Stimulated activated CD4-positive, alpha-beta T cell treated with anti-CD3 and anti-CD28 coated beads, Interleukin-1b, Interleukin-23, amount 100 ng/mL, for 4 hours (primary cell): ENCODE data around the gene OLIG3.

ENCODE experiments used
- DNase-seq, 2 donors: peaks; one replicate each; pipeline ENCODE4 v3.0.0-alpha.2; 2020; ENCODE audit warnings: low read depth in 2 of 2

The OLIG3 gene

DNA sequence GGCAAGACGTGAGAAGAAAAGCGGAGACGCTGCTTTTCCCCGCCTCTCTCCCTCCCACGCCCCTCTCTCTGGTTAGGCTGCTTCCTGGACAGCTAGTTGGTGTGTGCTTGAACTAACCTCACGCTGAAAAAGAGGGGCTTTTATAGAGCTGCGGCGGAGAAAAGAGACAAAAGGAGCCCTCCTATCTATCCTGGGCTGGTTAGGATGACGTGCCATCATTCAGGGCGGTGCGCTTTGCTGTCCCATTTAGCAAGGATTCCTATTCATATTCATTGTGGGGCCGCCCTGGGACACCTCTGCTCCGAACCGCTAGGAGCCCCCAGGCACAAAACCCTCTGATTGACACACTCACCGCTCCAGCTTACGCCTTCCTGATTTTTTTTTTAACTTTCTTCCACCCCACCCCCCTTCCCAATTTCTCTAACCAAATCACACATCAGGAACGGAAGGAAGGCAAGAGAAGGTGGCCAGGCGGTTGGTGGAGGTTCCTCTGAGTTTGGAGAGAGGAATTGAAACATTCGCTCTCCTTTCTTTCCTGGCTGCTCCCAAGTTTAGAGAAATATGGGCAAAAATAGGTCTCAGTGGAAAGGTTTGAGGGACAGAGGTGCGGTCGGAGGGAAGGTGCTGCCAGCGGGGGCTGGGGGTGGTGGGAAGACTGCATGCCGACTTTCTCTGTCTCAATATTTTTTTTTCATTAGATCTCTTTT lies at the start of gene OLIG3:
Gene OLIG3 (minus strand): TSS at position 114 of the 707 bp plus-strand sequence. CDS start 224 bp downstream, outside the sequence.
- DNase-seq, result no peak

DNA sequence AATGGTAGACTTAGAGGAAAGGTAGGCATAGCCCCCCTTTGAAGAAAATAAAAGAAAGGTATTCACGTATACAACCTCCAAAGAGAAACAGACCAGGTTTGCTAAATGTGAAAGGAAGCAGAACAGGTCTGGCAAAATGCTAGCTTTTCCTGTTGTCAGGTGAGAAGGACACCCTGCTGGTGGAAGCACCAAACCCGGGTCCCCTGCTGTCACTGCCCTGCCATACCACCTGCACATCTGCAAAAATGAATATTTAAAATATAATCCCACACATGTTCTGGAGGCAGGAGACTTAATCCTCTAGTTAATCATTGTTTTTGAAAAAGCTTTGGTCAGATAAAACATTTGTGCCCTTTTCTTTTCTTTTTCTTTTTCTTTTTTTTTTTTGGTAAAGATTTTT lies 48.9 kb upstream of the OLIG3 start:
- DNase-seq, result no peak

DNA sequence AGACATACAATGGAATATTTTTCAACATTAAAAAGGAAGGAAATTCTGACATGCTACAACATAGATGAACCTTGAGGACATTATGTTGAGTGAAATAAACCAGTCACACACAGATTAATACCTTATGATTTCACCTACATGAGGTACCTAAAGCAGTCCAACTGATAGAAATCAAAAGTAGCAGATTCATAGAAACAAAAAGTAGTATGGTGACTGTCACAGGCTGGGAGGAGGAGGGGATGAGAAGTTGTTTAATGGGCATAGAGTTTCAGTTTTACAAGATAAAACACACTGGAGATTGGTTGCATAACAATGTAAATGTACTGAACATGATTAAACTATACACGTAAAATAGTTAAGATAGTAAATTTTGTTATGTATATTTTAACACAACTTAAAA lies 48.5 kb upstream of the OLIG3 start:
- DNase-seq, result no peak

GRCh38 chr6:137541534-137542063 lies 47.4 kb upstream of the OLIG3 start:
- DNase-seq, result no peak

DNA sequence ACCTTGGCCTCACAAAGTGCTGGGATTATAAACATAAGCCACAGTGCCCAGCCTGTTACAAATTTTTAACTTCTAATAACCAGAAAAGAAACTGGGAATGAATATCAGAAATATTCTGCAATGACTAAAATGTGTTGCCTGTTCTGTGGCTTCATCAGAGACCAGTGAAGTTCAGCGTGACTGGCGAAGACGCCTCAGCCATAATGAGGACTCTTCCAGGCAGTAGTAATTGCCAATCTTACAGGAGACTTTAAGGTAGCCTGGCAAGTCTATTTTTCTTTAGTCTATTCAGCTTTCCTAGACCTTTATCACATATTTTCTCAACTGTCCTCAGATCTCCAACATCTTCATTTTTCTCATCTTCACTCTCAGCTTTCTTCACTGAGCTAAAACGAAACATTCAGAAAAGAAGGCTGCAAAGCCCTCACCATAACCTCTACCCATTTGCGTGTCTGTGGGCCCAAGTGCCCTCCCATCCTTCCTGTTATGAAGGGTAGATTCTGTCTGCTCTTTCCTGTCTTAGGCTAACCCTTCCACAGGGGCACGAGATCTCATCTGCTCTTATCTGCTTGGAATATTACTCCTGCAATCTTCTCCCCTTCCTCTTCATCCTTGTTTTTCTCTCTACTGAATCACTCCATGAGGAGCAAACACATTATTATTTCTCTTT lies 42.0 kb upstream of the OLIG3 start:
- DNase-seq, result no peak

DNA sequence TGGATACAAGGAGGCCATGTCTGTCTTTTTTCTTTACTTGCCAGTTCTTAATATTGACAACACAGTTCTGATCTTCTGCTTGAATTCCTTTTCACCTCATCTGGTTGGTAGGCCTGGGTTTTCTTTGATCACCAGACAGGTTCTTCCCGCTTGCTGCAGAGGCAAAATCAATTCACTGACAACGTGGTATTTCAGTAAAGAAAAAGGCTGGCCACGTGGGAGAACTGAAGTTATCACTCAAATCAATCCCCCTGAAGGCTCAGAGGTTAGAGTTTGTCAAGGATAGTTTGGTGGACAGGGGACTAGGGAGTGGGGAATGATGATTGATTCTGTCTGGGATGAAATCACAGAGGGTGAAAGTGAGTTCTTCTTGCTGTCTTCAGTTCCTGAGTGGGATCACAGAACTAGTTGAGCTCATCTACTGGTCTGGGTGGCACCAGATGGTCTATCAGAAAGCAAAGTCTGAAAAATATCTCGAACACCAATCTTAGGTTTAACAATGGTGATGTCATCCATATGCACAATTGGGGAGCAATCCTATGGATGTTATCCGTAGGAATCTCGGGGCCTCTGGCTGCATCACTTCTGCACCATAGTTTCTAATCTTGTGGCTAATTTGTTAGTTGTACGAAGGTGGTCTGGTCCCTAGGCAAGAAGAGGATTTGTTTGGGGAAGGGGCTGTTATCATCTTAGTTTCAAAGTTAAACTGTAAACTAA lies 37.3 kb upstream of the OLIG3 start:
- DNase-seq, result no peak

DNA sequence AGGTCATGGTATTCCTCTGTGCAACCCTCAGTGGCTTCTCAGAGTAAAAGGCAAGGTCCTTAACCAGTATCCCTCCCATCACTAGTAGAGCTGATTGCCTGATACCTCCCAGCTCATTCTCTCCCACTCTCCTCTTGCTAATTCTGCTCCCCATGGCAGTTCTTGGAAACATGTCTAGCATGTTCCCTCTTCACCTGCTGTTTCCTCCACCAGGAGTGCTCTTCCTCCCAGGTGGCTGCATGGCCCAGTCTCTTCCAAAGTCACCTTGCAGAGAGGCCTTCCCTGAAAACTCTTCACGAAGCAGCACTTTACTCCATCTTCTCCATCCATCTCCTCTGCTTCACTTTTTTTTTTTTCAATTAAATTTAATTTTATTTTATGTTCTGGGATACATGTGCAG lies 36.2 kb upstream of the OLIG3 start:
- no peak for DNase-seq

DNA sequence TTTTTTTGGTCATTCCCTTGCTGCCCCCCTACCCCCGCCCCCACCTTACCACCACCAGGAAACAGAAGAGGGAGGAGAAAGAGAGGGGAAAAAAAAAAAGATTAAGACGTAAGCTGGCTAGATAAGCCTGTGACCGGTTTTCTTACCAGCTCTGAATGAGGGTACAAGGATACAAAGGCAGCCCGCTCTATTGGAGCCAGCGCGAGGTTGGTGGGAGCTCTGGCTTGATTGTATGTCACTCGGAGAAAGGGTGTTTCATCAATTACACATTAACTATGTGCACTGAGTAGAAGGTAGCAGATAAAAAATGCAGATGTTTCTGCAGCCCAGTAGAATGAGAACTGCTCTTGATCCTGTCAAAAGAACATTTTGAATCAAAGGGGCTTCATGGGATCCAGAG lies 28.6 kb upstream of the OLIG3 start:
- no peak for DNase-seq

GRCh38 chr6:137522198-137522798 lies 28.1 kb upstream of the OLIG3 start:
- DNase-seq, result no peak

DNA sequence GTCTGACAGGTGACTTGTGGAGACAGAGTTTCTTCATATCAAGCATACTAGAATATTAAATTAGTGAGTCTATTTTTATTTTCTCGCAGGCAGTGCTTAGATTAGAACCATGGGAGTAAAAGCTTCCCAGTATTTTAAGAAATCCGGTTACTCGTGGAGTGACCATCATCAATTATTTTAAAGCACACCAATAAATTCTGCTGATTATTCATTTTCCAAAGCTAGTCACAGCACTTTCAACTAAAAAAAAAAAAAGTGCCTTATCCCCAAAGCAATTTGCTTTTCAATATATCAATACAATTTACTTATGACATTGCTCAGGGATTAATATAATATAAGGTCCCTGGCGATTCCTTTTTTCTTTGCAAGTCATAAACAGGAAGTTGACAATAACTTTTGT lies 26.3 kb upstream of the OLIG3 start:
- DNase-seq, result no peak

DNA sequence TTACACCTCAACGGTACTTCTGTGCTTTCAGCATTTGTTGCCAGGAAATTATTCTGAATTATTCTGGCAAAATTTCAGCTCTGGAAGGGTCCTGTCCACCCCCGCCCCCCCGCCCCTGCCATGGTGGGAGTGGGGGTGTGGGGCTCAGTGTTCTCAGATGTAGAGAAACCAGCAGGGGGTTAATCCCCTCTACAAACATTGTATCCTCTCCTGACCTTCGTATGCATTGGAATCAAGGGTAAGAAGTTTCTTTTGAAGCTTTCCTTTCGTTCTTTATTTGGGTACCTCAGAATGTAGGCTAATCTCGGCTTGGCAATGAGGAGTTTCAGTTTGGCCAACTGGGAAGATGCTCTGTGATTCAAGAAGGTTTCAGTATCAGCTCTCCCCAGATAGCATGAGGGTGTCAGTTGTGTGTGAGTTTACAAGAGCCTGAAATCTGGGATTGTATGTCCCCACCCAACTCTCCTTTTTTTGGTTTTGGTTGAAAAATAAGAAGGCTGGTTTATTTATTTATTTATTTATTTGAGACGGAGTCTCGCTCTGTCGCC lies 25.5 kb upstream of the OLIG3 start:
- no peak for DNase-seq

DNA sequence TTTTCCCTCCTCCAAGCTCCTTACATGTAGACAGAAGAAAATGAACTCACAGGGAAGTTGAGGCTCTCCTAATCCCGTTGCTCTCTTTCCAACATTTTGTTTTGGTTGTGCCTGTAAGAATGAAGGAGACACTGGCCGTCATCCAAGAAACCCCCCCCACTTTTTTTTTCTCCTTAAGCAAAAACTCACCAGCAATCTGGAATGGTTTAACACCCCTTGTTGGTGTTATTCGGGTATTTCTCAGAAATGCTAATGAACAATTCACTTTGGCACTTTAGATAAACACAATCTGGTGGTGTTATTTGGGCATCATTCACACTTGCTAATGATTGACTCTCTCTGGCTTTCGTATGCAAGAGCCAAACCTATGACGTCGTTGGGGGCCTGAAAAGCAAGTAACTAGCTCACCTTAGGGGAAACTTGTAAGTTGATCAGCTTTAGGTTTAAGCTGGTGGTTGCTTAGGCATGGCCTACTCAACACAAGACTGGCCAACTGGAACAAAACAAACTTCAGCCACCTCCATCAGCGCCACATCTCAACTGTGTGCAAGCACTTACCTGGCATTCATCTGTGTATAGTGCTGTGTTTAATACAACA lies 24.3 kb upstream of the OLIG3 start:
- no peak for DNase-seq

- DNase-seq, result no peak
Observed at GRCh38 chr6:137514418-137514817, 20.2 kb upstream of the OLIG3 start.

DNA sequence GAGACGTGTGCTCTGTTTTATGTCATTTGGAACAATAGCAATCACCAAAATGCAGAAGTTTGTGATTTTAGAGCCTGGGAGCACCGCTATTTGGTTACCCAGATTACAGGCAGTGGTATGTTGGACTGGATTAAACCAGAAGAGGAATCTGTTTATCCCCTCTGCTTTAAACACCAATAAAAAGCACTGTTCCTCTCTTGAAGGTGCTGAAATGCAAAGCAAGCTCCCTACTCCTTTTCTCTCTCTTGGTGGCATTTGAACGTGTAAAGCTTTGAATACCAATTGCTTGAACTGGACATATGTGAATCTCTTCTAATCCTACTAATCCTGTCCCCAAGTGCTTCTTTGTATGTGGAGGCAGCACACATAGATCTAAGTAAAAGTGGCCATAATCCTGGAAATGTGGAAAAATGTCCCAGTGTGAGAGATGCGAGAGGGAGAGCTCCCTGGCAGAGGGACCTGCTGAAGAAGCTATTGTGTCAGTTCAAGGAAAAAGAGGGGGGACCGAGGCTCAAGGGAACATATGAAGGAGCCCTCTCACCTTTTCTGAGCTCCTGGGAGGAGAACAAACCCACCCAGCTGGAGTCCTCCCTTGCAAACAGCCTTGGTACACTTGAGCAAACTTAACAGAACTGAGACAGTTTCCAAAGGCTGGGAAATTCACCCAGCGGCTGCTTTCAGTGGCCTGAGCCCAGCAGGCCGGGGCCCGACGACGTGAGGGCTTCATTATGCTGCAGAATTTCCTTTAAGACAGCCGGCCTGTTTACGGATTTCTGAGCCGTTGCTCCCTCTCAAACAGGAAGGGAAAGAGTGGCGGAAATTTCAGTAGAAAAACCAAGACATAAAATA lies 18.8 kb upstream of the OLIG3 start:
- no peak for DNase-seq

DNA sequence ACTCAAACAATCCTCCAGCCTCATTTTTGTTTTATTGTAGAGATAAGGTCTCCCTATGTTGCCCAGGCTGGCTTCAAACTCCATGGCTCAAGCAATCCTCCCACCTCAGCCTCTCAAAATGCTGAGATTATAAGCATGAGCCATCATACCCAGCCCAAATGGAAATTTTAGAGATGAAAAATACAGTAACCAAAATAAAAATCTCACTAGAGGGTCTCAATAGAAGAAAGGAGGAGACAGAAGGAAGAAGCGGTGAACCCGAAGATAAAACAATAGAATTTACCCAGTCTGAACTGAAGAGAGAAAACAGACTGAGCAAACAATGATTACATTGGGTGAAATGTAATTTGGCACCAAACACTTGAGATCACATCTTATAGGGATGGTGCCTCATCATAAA lies 16.7 kb upstream of the OLIG3 start:
- DNase-seq, result no peak

GRCh38 chr6:137498481-137499190 lies 4.4 kb upstream of the OLIG3 start:
- DNase-seq, result no peak

GRCh38 chr6:137497721-137498463 lies 3.7 kb upstream of the OLIG3 start:
- no peak for DNase-seq

- DNase-seq, result no peak
Observed at GRCh38 chr6:137496909-137497720, 2.9 kb upstream of the OLIG3 start.
